Right hindlimb (tissue), 1 donor: ENCODE measurements around the gene ADAM33.

Experiments used
- DNase-seq: peaks from one replicate; pipeline ENCODE4 v3.0.0-alpha.2; 2018

Gene ADAM33

GRCh38 chr20:3681931-3682781, at the start of gene ADAM33:
ADAM33 (minus strand) TSS chr20:3682010; CDS start chr20:3682004, 6 bp downstream.
- peak; percentile 63 for DNase-seq

GRCh38 chr20:3730803-3731672, 49.2 kb upstream of the ADAM33 start:
- no peak for DNase-seq

- DNase-seq: no peak
These were observed 48.2 kb upstream of the ADAM33 start for GRCh38 chr20:3729811-3730540.

GRCh38 chr20:3729378-3729777, 47.6 kb upstream of the ADAM33 start:
- DNase-seq: no peak

GRCh38 chr20:3728876-3729275, 47.1 kb upstream of the ADAM33 start:
- DNase-seq: no peak

- DNase-seq: no peak
These were observed 46.5 kb upstream of the ADAM33 start for GRCh38 chr20:3728354-3728753.

GRCh38 chr20:3727401-3728021, 45.7 kb upstream of the ADAM33 start:
- DNase-seq: peak; percentile 54

- DNase-seq: no peak
These were observed 42.5 kb upstream of the ADAM33 start for GRCh38 chr20:3724356-3724755.

- DNase-seq: no peak
These were observed 41.5 kb upstream of the ADAM33 start for GRCh38 chr20:3723284-3723683.

GRCh38 chr20:3721912-3722311, 40.1 kb upstream of the ADAM33 start:
- no peak for DNase-seq

- DNase-seq: no peak
These were observed 38.8 kb upstream of the ADAM33 start for GRCh38 chr20:3720626-3721025.

GRCh38 chr20:3720068-3720467, 38.3 kb upstream of the ADAM33 start:
- no peak for DNase-seq

- no peak for DNase-seq
These were observed 37.2 kb upstream of the ADAM33 start for GRCh38 chr20:3719046-3719445.

GRCh38 chr20:3716195-3716834, 34.5 kb upstream of the ADAM33 start:
- no peak for DNase-seq

GRCh38 chr20:3714092-3714491, 32.3 kb upstream of the ADAM33 start:
- no peak for DNase-seq

- no peak for DNase-seq
These were observed 30.6 kb upstream of the ADAM33 start, which contains the start of gene SIGLEC1 for GRCh38 chr20:3712279-3712873. SIGLEC1 (minus strand) TSS chr20:3712600; CDS start chr20:3707128, 5,472 bp downstream.

GRCh38 chr20:3711484-3711941, 29.7 kb upstream of the ADAM33 start:
- DNase-seq: no peak

GRCh38 chr20:3710703-3711483, 29.1 kb upstream of the ADAM33 start:
- DNase-seq: peak; percentile 83

- no peak for DNase-seq
These were observed 28.2 kb upstream of the ADAM33 start for GRCh38 chr20:3710011-3710466.

GRCh38 chr20:3707508-3707899, 25.7 kb upstream of the ADAM33 start:
- no peak for DNase-seq
